Measurements from ENCODE around the gene RRAGC. TPM values are rescaled to one million over a fixed set of nuclear protein-coding genes. Genes with fewer than 3 reads are reported as not detected.
"Not testable (repeated sequence)": the region's sequence is repeated elsewhere in the genome, so short reads cannot be mapped to it uniquely, and the experiment has no call there.

Gene RRAGC
- total RNA-seq, 4 donors from 2014 or later, result 7.2 to 29.5 (median 20.4) TPM

GRCh38 chr1:38814444-38814983, 45.1 kb downstream of the RRAGC start:
- peaks cover 13 to 23% of the 10 kb centered on the region in 2 donors for H3K27me3 ChIP-seq
- no peak for TF ChIP-seq POLR2A (IDR thresholded peaks at IDR 0.05)
- TF ChIP-seq, protein P1, sequence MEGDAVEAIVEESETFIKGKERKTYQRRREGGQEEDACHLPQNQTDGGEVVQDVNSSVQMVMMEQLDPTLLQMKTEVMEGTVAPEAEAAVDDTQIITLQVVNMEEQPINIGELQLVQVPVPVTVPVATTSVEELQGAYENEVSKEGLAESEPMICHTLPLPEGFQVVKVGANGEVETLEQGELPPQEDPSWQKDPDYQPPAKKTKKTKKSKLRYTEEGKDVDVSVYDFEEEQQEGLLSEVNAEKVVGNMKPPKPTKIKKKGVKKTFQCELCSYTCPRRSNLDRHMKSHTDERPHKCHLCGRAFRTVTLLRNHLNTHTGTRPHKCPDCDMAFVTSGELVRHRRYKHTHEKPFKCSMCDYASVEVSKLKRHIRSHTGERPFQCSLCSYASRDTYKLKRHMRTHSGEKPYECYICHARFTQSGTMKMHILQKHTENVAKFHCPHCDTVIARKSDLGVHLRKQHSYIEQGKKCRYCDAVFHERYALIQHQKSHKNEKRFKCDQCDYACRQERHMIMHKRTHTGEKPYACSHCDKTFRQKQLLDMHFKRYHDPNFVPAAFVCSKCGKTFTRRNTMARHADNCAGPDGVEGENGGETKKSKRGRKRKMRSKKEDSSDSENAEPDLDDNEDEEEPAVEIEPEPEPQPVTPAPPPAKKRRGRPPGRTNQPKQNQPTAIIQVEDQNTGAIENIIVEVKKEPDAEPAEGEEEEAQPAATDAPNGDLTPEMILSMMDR (IDR thresholded peaks at IDR 0.05), result no peak
- intact Hi-C loops (cut with DNase I; ENCODE audit: low total_unique reads), result no loop called here

DNA sequence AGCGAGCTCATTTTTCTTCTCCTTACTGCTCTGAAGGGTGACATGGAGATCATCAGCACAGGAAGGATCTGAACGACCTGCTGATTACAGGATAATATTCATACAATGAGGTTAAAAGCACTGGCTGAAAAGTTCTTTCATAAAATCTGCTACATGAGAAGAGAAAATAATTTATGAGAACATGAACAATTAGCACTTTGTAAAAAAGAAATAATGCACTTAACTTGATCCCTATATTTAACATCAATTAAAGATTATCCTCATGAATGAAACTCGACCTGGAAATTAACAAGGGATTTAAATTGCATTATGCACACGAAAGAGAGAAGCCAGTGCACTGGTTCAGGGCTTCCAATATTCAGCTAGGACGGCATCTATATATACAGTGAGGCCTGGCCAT, 46.6 kb downstream of the RRAGC start:
- H3K4me1 ChIP-seq, result no peaks in the 10 kb centered on the region
- no peak for TF ChIP-seq POLR2A (IDR thresholded peaks at IDR 0.05)
- TF ChIP-seq, protein P1 (IDR thresholded peaks at IDR 0.05), result no peak
- no peaks in the 10 kb centered on the region for H3K9me3 ChIP-seq
- DNase-seq, result no peak
- intact Hi-C loops (cut with DNase I; ENCODE audit: low total_unique reads), result no loop called here
- H3K4me3 ChIP-seq, result no peak overlapping the region
- H3K36me3 ChIP-seq, result no peaks in the 10 kb centered on the region
- H3K27ac ChIP-seq, result no peak overlapping the region
- H3K27me3 ChIP-seq, result peaks cover 6 to 23% of the 10 kb centered on the region in 2 donors

More at GRCh38 chr1:38814444-38814983, 45.1 kb downstream of the RRAGC start:
- no peaks in the 10 kb centered on the region for H3K36me3 ChIP-seq
- no peak for DNase-seq
- no peaks in the 10 kb centered on the region for H3K4me1 ChIP-seq
- H3K4me3 ChIP-seq, result no peak overlapping the region
- H3K9me3 ChIP-seq, result no peaks in the 10 kb centered on the region
- no peak overlapping the region for H3K27ac ChIP-seq

DNA sequence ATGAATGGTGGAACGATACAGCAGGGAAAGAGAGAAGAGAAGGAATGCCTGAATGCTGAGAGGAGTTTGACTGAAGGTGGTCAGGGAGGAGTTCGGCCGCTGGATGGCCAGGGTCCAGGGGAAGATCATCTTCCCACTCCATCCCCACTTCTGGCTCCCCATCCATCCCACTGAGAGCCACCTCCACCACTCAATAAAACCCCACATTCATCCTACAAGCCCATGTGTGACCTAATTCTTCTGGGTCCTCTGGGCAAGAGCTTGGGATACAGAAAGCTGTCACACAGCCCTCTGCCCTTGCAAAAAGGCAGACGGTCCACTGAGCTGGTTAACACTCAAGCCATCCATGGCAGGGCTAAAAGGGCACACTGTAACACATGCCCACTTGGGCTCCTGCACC, 48.1 kb downstream of the RRAGC start:
- not testable (repeated sequence) for H3K27ac ChIP-seq
- peaks cover 0 to 23% of the 10 kb centered on the region in 2 donors for H3K27me3 ChIP-seq

GRCh38 chr1:38806090-38806489, 53.5 kb downstream of the RRAGC start:
- DNase-seq, result no peak
- TF ChIP-seq, protein P1 (IDR thresholded peaks at IDR 0.05), result no peak
- TF ChIP-seq POLR2A (IDR thresholded peaks at IDR 0.05), result no peak
- H3K4me1 ChIP-seq, result no peaks in the 10 kb centered on the region
- H3K4me3 ChIP-seq, result no peak overlapping the region
- intact Hi-C loops (cut with DNase I; ENCODE audit: low total_unique reads), result no loop called here
- no peaks in the 10 kb centered on the region for H3K9me3 ChIP-seq
- no peaks in the 10 kb centered on the region for H3K36me3 ChIP-seq
- no peak overlapping the region for H3K27ac ChIP-seq
- peaks cover 0 to 12% of the 10 kb centered on the region in 2 donors for H3K27me3 ChIP-seq

More for the DNA sequence above, 48.1 kb downstream of the RRAGC start:
- H3K4me3 ChIP-seq; H3K4me1 ChIP-seq; H3K36me3 ChIP-seq; DNase-seq; H3K9me3 ChIP-seq; intact Hi-C loops (cut with DNase I; ENCODE audit: low total_unique reads): not testable (repeated sequence)

GRCh38 chr1:38805036-38805435, 54.5 kb downstream of the RRAGC start:
- Histone ChIP-seq H3K4me1 (no peaks in the 10 kb centered on the region), H3K27ac (no peak overlapping the region), H3K36me3 (no peaks in the 10 kb centered on the region), H3K9me3 (no peaks in the 10 kb centered on the region), H3K27me3 (peaks cover 0 to 12% of the 10 kb centered on the region in 2 donors), H3K4me3 (no peak overlapping the region)
- no peak for TF ChIP-seq POLR2A (IDR thresholded peaks at IDR 0.05)
- TF ChIP-seq, protein P1 (IDR thresholded peaks at IDR 0.05), result no peak
- no peak for DNase-seq
- intact Hi-C loops (cut with DNase I; ENCODE audit: low total_unique reads), result no loop called here

Measured in uterus (tissue), 4 donors.